Erythroblast (primary cell): ENCODE measurements around the gene FCRL6.

Experiments used
- DNase-seq, 2 experiments: peaks; one replicate each; lab custom pipeline; 2025; lab: John Stamatoyannopoulos, UW
- GATA1 ChIP-seq: IDR thresholded peaks from 2 replicates; pipeline ENCODE4 v1.6.1; 2011; ENCODE audit warnings: low read depth, mild to moderate bottlenecking, control low read depth, low read length, moderate library complexity
- POLR2A ChIP-seq: IDR thresholded peaks from 2 replicates; pipeline ENCODE4 v1.6.1; 2011; ENCODE audit warnings: mild to moderate bottlenecking, low read length

FCRL6 gene, protein sequence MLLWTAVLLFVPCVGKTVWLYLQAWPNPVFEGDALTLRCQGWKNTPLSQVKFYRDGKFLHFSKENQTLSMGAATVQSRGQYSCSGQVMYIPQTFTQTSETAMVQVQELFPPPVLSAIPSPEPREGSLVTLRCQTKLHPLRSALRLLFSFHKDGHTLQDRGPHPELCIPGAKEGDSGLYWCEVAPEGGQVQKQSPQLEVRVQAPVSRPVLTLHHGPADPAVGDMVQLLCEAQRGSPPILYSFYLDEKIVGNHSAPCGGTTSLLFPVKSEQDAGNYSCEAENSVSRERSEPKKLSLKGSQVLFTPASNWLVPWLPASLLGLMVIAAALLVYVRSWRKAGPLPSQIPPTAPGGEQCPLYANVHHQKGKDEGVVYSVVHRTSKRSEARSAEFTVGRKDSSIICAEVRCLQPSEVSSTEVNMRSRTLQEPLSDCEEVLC

DNA sequence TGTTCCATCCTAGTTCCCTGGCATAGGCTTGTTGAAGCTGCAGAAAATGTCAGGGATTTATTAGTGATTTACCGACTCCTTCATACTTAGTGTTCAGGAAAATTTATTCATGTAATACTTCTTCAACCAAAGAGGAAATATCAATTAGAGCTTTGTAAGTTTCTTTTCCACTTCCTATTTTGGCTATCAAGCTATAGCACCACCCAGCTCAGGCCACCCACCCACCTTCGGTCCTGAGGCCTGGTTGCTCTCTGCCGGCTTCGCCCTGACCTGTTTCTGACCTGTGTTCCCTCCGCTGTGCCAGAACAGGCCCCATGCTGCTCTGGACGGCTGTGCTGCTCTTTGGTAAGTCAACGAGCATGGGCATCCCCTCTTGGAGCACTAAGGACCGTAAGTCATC, at the start of gene FCRL6:
FCRL6 (plus strand) TSS at position 250 of the 400 bp plus-strand sequence; CDS start at position 315, 65 bp downstream.
- TF ChIP-seq POLR2A, result no peak
- TF ChIP-seq GATA1, result no peak
- DNase-seq, result no peak

DNA sequence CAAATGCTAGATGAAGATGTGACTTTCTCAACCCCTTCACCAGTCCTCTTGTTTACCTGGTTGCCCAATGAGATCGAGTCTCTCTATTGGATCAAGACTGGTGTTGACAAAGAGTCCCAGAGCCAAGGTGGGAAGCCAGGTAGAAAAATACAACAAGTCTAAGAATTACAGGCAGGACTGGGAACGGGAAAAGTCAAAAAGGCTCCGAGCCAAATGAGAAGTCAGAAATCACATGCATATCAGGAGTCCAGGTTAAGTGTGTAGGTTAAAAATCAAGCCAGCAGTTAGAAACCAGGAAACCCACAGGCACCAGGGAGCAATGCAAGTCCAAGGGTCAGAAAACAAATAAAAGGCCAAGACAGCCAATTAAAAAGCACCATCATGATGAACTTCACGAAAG, 48.8 kb upstream of the FCRL6 start:
- no peak for TF ChIP-seq GATA1
- TF ChIP-seq POLR2A, result no peak

DNA sequence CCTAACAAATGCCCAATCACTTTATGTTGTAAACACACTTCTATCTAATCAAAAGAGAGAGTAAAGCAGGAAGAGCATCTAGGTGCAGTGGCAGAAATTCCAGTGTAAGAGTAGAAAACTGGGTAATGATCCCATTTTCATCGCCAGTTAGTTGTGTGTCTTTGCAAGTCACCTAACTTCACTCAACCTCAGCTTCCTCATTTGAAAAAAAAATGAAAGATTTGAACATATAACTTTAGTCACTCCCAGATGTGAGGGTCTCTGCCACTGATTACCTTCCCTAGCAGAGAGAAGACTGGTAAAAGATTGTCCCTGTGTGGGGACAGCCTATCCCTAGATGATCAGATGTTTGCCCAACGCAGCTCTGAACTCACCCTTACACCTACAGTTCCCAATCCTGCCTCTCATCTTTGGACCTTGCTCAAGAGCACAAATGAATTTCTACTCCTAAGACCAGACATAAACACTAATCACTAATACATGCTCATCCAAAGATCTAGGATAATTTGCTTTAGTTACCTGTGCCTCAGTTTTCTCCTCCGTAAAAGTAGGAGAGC, 46.6 kb upstream of the FCRL6 start:
- no peak for DNase-seq
- TF ChIP-seq GATA1, result no peak
- no peak for TF ChIP-seq POLR2A

More for the DNA sequence above, 48.8 kb upstream of the FCRL6 start:
- DNase-seq, result no peak

DNA sequence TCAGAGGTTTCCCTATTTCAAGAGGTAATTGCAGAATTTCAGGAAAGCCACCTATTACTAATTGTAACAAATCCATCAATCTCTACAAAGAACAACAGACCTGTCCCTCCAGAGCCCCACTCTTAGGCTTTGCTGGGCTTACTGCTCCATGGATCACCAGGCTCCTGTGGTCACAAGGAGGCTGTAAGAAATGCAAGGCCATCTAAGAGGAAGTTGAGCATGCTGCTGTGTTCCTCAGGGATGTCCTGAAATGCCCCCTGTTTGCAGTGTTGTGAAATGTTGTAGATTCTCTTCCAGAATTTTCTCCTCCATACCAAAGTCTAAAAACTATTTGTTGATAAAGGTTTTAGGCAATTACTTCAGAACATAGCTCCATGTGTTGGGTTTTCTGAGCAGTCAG, 45.8 kb upstream of the FCRL6 start:
- no peak for DNase-seq
- TF ChIP-seq GATA1, result no peak
- no peak for TF ChIP-seq POLR2A

DNA sequence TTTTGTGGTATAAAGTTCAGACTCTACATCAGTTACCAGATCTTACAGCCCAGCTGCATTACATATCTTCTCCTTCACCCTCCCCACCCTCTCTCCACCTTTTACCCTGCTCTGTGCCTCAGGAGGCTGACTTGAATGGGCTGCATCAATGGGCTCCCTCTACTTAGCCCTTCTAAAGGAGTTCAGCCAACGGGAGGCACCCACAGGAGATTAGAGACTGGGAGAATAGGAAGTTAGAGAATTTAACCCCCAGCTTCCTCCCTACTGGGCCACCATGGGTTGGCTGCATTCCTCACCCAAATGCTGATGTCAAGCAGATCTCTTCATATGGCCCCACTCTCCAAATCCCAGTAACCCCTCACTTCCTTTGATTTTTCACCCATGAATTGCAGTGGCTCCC, 38.5 kb upstream of the FCRL6 start:
- TF ChIP-seq POLR2A (no peak), GATA1 (no peak)
- DNase-seq, result no peak

DNA sequence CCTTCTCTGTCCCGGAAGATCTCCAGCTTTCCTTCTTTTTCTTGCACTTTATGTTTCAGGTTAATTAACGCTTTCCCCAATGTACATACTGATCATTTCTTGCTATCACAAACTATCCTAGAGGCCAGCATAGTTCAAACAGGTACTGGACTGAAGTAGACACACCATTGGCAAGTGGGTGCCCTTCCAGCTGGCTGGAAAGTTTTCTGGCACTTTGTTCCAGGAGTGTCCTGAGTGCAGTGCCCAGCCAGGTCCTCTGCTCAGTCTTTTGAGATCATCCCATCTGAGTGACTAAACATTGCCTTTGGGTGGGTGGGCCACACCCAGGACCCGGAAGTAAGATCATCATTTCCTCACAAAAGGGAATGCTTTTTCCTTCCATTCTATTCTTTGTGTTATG, 36.4 kb upstream of the FCRL6 start:
- DNase-seq, result no peak
- TF ChIP-seq GATA1 (no peak), POLR2A (no peak)

DNA sequence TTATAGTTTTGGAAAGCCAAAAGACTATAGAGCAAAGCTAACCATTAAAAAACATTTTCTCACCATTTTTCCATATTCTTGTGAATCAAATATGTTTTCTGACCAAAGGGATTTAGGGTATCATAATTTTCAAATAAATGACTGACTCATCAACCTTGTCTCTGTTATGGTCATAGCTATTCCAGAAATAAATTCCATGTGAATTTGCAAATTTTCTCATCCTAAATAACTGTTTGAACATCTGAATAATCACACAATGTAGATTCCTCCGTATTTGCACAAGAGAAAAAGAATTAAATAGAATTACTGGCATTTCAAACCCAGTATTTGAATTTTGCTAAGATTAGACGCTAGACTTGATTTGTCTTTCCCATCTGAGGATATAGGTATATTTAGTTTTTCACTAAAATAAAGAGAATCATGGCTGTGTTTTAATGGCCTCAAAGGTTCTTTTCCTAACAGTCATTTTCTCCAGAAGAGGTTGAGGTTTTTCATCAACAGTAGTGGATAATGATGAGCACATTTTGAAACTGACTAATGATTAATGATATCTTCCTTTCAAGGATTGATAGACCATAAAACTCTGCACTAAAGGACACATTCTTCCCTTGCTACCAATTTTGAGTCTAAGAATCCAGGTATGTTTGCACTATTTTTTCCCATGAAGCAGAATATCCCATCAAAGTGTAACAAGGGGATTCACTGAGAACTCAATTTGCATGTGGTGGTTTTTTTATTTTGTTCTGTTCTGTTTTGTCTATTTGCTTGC, 30.8 kb upstream of the FCRL6 start:
- no peak for DNase-seq
- TF ChIP-seq GATA1 (no peak), POLR2A (no peak)

DNA sequence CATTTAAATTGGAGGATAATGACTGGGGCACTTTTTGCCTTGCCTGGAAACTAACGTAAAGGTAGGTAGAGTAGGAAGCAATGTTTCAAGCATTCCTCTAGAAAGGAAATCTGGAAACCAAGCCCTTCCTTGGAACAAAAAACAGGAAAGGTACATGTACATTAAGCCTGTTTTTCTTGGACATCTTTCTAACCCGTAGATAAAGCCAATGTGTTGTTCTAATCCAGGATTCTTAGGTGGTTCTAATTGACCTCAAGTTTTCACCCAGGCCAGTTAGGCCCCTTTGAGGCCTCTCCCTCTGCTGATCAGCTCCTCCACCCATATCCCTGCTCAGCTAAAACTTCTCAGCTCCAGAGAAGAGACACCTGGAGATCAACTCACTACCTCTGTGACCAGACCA, 27.7 kb upstream of the FCRL6 start:
- DNase-seq, result no peak
- TF ChIP-seq POLR2A, result no peak
- no peak for TF ChIP-seq GATA1

DNA sequence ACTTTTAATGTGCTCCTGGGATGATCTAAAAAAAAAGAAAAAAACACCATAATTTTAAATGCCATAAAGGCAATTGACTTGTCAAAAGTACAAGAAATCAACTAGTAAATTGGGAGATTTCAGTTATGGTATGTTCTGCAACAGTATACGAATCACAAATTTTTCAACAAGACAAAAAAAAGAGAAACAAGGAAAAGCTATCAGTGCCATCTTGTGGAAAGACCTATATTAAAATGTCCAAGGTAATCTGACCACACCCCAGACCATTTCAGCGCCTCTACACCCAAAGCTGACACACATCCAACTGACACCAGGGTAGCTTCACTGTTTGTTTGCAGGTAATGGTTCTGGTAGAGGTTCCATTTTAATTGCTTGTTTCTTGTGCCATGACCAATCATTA, 26.4 kb upstream of the FCRL6 start:
- no peak for DNase-seq
- no peak for TF ChIP-seq POLR2A
- TF ChIP-seq GATA1, result no peak

DNA sequence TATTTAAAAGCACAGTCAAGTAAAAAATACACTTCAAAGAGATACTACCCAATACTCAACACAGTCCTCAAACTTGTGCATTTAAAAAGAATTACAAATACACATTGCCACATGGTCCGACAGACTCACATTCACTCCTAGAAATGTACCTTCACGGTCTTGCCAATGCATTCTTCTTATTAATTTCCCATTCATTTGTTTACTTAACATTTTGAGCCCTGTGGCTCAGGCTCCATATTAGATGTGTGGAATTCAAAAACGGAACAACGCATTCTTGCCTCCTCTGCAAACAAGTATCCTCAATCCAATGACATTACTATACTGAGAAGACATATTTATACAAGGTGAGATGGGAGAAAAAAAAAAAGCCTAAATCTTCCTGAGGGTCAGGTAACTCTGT, 23.9 kb upstream of the FCRL6 start:
- TF ChIP-seq POLR2A (no peak), GATA1 (no peak)
- no peak for DNase-seq

DNA sequence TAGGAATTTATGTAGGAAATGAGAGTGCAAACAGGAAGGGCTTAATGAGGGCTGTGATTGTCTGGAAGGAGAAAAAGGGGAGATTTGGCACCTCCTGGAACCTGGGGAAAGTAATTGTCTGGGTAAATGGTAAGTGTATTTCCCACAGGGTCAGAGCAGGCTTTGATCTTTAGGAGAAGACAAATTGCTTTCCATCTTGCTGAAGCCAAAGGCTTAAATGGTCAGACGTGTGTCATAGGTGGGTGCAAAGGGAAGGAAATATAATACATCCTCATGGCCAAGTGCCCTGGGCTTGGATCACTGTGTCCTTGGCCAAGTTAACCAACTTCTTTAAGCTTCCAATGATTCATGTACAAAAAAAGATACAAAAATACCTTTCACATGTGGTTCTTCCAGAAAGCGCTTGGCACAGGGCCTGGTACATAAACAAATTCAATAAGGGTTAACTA, 22.7 kb upstream of the FCRL6 start:
- no peak for TF ChIP-seq GATA1
- DNase-seq, result no peak

DNA sequence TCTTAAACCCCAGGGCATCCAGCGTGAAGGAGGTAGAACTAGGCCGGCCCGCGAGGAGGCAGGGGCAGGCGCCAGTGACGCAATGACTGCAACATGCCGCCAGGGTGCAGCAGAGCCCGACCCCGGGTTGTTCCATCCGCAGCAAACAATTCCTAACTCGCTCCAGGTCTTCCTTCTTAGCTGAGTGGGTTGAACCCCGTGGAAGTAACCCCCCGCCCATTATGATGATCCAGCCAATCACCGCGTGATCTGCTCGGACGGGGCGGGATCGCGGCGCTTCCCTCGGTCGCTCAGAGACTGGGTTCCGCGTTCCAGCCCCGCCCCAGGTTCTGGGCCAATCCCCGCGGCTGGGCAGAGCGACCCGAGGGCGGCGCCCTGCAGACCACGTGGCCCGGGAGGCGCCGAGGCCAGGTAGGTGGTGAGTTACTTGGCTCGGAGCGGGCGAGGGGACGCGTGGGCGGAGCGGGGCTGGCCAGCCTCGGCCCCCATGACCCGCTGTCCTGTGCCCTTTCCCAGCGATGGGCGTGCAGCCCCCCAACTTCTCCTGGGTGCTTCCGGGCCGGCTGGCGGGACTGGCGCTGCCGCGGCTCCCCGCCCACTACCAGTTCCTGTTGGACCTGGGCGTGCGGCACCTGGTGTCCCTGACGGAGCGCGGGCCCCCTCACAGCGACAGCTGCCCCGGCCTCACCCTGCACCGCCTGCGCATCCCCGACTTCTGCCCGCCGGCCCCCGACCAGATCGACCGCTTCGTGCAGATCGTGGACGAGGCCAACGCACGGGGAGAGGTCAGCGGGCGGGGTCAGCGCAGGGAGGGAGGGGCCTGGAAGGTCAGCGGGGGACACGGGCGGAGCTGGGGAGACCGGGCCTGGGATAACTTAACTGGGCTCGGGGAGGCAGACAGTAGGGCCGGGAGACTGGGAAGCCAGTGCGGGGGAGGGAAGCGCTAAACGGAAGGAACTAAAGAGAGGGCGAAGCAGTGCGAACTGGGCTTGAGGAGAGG, 21.3 kb upstream of the FCRL6 start, which contains the start of gene DUSP23:
DUSP23 (plus strand) TSS at position 380 of the 1,000 bp plus-strand sequence; CDS start at position 519, 139 bp downstream.
- peak; percentile 90 to 91 for DNase-seq
- TF ChIP-seq GATA1, result no peak
- peak; percentile 53 for TF ChIP-seq POLR2A

DNA sequence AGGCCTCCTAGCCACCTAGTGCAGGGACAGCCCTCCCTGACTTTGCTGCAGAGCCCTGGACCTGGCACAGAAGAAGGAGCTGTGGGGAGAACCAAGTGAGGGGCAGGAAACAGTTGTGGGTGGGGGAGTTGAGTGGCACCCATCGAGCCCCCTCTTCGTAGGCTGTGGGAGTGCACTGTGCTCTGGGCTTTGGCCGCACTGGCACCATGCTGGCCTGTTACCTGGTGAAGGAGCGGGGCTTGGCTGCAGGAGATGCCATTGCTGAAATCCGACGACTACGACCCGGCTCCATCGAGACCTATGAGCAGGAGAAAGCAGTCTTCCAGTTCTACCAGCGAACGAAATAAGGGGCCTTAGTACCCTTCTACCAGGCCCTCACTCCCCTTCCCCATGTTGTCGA, 20.2 kb upstream of the FCRL6 start:
- no peak for DNase-seq
- TF ChIP-seq GATA1 (no peak), POLR2A (no peak)
